IMR-90 (cell line): Measurements from ENCODE around the gene RAP1GAP2. TPM values are rescaled to one million over a fixed set of nuclear protein-coding genes. Genes with fewer than 3 reads are reported as not detected.
A peak's percentile ranks its signal among the peaks of the same experiment; 100 is the strongest.

ENCODE experiments used
- ATAC-seq: fragments of 200-7000 bp; cut with Tn5 transposase; 2 replicates; pipeline ENCODE4 v1.9.1; 2020; ENCODE audit warnings: low read depth, mild to moderate bottlenecking, moderate library complexity
- BruUV-seq: library from RNA; stranded (reverse); fragments of 400-500 nt; replicated peaks from 2 replicates; lab custom pipeline; 2021; lab: Mats Ljungman, UMichigan
- CTCF ChIA-PET: fragments of 300-600 bp; formaldehyde crosslinking; extraction: SDS; loops from one replicate; lab custom pipeline; 2021; ENCODE audit warnings: antibody characterized with exemption; lab: Yijun Ruan, JAX
- POLR2A ChIA-PET: fragments of 300-600 bp; sonication (Branson Sonifier 250); formaldehyde crosslinking; loops from one replicate; lab custom pipeline; 2022; ENCODE audit warnings: antibody characterized with exemption; ENCODE audit not compliant: unreplicated experiment; lab: Charles Lee
- DNase-seq: peaks from one replicate; pipeline ENCODE4 v3.0.0; 2013
- H2AFZ ChIP-seq: replicated peaks from 2 replicates; pipeline ENCODE3; 2013; ENCODE audit warnings: low read length, mild to moderate bottlenecking; ENCODE audit not compliant: poor library complexity
- H2AK5ac ChIP-seq: 2 replicates; pipeline ENCODE4 v1.6.1; 2013; ENCODE audit warnings: low read depth, low read length, inconsistent platforms
- H2AK9ac ChIP-seq: replicated peaks from 2 replicates; pipeline ENCODE3; 2013; ENCODE audit warnings: mild to moderate bottlenecking, low read depth, low read length, moderate library complexity; ENCODE audit not compliant: poor library complexity
- H2BK120ac ChIP-seq: 2 replicates; pipeline ENCODE4 v1.6.1; 2013; ENCODE audit warnings: low read depth, low read length, inconsistent platforms
- H2BK15ac ChIP-seq: 3 replicates; pipeline ENCODE4 v1.6.1; 2013; ENCODE audit warnings: low read depth, low read length, inconsistent platforms
- H2BK20ac ChIP-seq: 2 replicates; pipeline ENCODE4 v1.6.1; 2013; ENCODE audit warnings: low read depth, mild to moderate bottlenecking, inconsistent platforms, low read length, moderate library complexity
- H2BK5ac ChIP-seq: 2 replicates; pipeline ENCODE4 v1.6.1; 2013; ENCODE audit warnings: mild to moderate bottlenecking, low read depth, low read length, inconsistent platforms; ENCODE audit not compliant: poor library complexity, severe bottlenecking
- H3K14ac ChIP-seq: replicated peaks from 2 replicates; pipeline ENCODE4 v1.6.1; 2013; ENCODE audit warnings: low read depth, low read length, inconsistent platforms
- H3K18ac ChIP-seq: 2 replicates; pipeline ENCODE4 v1.6.1; 2013; ENCODE audit warnings: low read depth, low read length, control low read depth
- H3K23ac ChIP-seq: 2 replicates; pipeline ENCODE4 v1.6.1; 2013; ENCODE audit warnings: low read depth, low read length, inconsistent platforms
- H3K27ac ChIP-seq: 2 replicates; pipeline ENCODE4 v1.5.1; 2013; ENCODE audit warnings: mild to moderate bottlenecking, control low read depth, low read length; ENCODE audit not compliant: insufficient read depth
- H3K27me3 ChIP-seq: 2 replicates; pipeline ENCODE4 v1.6.1; 2013; ENCODE audit warnings: low read length; ENCODE audit not compliant: control insufficient read depth, insufficient read depth
- H3K36me3 ChIP-seq: 2 replicates; pipeline ENCODE4 v1.6.1; 2013; ENCODE audit warnings: low read length, mixed read lengths; ENCODE audit not compliant: control insufficient read depth, insufficient read depth
- H3K4ac ChIP-seq: 2 replicates; pipeline ENCODE4 v1.6.1; 2013; ENCODE audit warnings: low read depth, low read length, inconsistent platforms
- H3K4me1 ChIP-seq: 2 replicates; pipeline ENCODE4 v1.6.1; 2013; ENCODE audit warnings: low read length, mixed read lengths; ENCODE audit not compliant: control insufficient read depth, insufficient read depth
- H3K4me2 ChIP-seq: 2 replicates; pipeline ENCODE4 v1.6.1; 2013; ENCODE audit warnings: low read depth, mild to moderate bottlenecking, control low read depth, low read length, moderate library complexity
- H3K4me3 ChIP-seq: 2 replicates; pipeline ENCODE4 v1.5.1; 2013; ENCODE audit warnings: low read depth, mild to moderate bottlenecking, control low read depth, low read length, moderate library complexity; ENCODE audit not compliant: insufficient read depth
- H3K56ac ChIP-seq: 2 replicates; pipeline ENCODE4 v1.6.1; 2013; ENCODE audit warnings: low read length, inconsistent platforms; ENCODE audit not compliant: insufficient read depth; ENCODE audit errors: extremely low read depth
- H3K79me1 ChIP-seq, 2 experiments: 2 replicates each; pipeline ENCODE4 v1.6.1; 2013; ENCODE audit warnings: low read length in 2 of 2, inconsistent platforms in 1 of 2, low read depth in 1 of 2
- H3K9ac ChIP-seq: 2 replicates; pipeline ENCODE4 v1.6.1; 2013; ENCODE audit warnings: low read depth, low read length, control low read depth
- H3K9me1 ChIP-seq: 2 replicates; pipeline ENCODE4 v1.6.1; 2013; ENCODE audit warnings: low read length, inconsistent platforms; ENCODE audit not compliant: insufficient read depth
- H3K9me3 ChIP-seq: 2 replicates; pipeline ENCODE4 v1.6.1; 2013; ENCODE audit warnings: low read length; ENCODE audit not compliant: control insufficient read depth, insufficient read depth
- H4K20me1 ChIP-seq: 2 replicates; pipeline ENCODE4 v1.6.1; 2013; ENCODE audit warnings: low read length, inconsistent platforms; ENCODE audit not compliant: insufficient read depth
- H4K5ac ChIP-seq: 2 replicates; pipeline ENCODE4 v1.6.1; 2013; ENCODE audit warnings: mild to moderate bottlenecking, low read depth, low read length, control low read depth
- H4K8ac ChIP-seq, 2 experiments: 2 replicates each; pipeline ENCODE4 v1.6.1; 2013; ENCODE audit warnings: low read depth in 2 of 2, low read length in 2 of 2, control low read depth in 1 of 2, inconsistent platforms in 1 of 2
- H4K91ac ChIP-seq: 2 replicates; pipeline ENCODE4 v1.6.1; 2013; ENCODE audit warnings: low read depth, low read length, inconsistent platforms; ENCODE audit not compliant: insufficient read depth
- BHLHE40 ChIP-seq: fragments of 150-350 bp; IDR thresholded peaks from 2 replicates; pipeline ENCODE4 v1.6.1; 2016; ENCODE audit warnings: mild to moderate bottlenecking, low read depth, low read length
- CEBPB ChIP-seq: IDR thresholded peaks from 2 replicates; pipeline ENCODE4 v1.6.1; 2012; ENCODE audit warnings: low read depth, low read length, improper control_type of control experiment
- CHD1 ChIP-seq: IDR thresholded peaks from 2 replicates; pipeline ENCODE4 v1.6.1; 2012; ENCODE audit warnings: low read depth, low read length, improper control_type of control experiment
- FOS ChIP-seq: fragments of 150-350 bp; IDR thresholded peaks from 2 replicates; pipeline ENCODE4 v1.6.1; 2016; ENCODE audit warnings: low read depth, low read length
- MAFK ChIP-seq: IDR thresholded peaks from 2 replicates; pipeline ENCODE4 v1.6.1; 2012; ENCODE audit warnings: low read depth, low read length, improper control_type of control experiment
- MAZ ChIP-seq: IDR thresholded peaks from 2 replicates; pipeline ENCODE4 v1.6.1; 2012; ENCODE audit warnings: low read depth, mild to moderate bottlenecking, low read length, improper control_type of control experiment, moderate library complexity, borderline replicate concordance
- MXI1 ChIP-seq: IDR thresholded peaks from 2 replicates; pipeline ENCODE4 v1.6.1; 2012; ENCODE audit warnings: low read depth, mild to moderate bottlenecking, low read length, moderate library complexity, borderline replicate concordance
- NFE2L2 ChIP-seq: fragments of 150-350 bp; IDR thresholded peaks from 2 replicates; pipeline ENCODE4 v1.6.1; 2016; ENCODE audit warnings: low read depth, mild to moderate bottlenecking, low read length
- POLR2A ChIP-seq: IDR thresholded peaks from 2 replicates; pipeline ENCODE4 v1.6.1; 2012; ENCODE audit warnings: mild to moderate bottlenecking, low read depth, low read length
- RAD21 ChIP-seq: IDR thresholded peaks from 2 replicates; pipeline ENCODE4 v1.6.1; 2012; ENCODE audit warnings: low read length, improper control_type of control experiment
- RCOR1 ChIP-seq: IDR thresholded peaks from 2 replicates; pipeline ENCODE4 v1.6.1; 2012; ENCODE audit warnings: mild to moderate bottlenecking, low read length, improper control_type of control experiment; ENCODE audit not compliant: insufficient replicate concordance
- RFX5 ChIP-seq: IDR thresholded peaks from 2 replicates; pipeline ENCODE4 v1.8.0; 2012; ENCODE audit warnings: low read depth, mild to moderate bottlenecking, low read length, moderate library complexity
- WGBS, 2 experiments: methylation state at CpG; one replicate each; pipeline versions ENCODE4 v1.1.5 to v1.1.7; 2013; ENCODE audit warnings: missing lambda C conversion rate in 2 of 2; ENCODE audit not compliant: insufficient read length in 1 of 2; ENCODE audit errors: extremely low coverage in 2 of 2; 5-methylcytosine and 5-hydroxymethylcytosine counted together
- dilution Hi-C: fragments of 300-500 bp; cut with HindIII; formaldehyde crosslinking; loops from one replicate; pipeline ENCODE4 v1.14.3; 2018; ENCODE audit warnings: low sequenced_read_pairs; ENCODE audit not compliant: unreplicated experiment
- in situ Hi-C: fragments of 300-500 bp; cut with MboI; formaldehyde crosslinking; loops from 3 replicates; pipeline ENCODE4 v1.14.3; 2019; ENCODE audit warnings: low sequenced_read_pairs, inconsistent platforms, mixed read lengths
- intact Hi-C: fragments of 100-400 bp; cut with micrococcal nuclease; formaldehyde crosslinking; loops from 2 replicates; pipeline ENCODE4 v1.10.0; 2022
- polyA plus RNA-seq, 3 experiments: library from polyadenylated mRNA; depleted of rRNA; stranded (reverse); fragments of >200 nt; gene quantifications; 2 replicates each; pipeline ENCODE4 v1.2.3, GENCODE V29; 2012; ENCODE audit warnings: low replicate concordance in 1 of 3
- total RNA-seq: library from RNA; depleted of rRNA; stranded (reverse); fragments of >200 nt; gene quantifications from 2 replicates; pipeline ENCODE4 v1.2.3, GENCODE V29; 2012
- TF ChIP-seq, protein P1 (sequence below): fragments of 150-350 bp; IDR thresholded peaks from 2 replicates; pipeline ENCODE4 v1.6.1; 2016; ENCODE audit warnings: low read depth, mild to moderate bottlenecking, low read length, moderate library complexity, borderline replicate concordance
- TF ChIP-seq, protein P2 (sequence below): fragments of 150-350 bp; IDR thresholded peaks from 2 replicates; pipeline ENCODE4 v1.6.1; 2017; ENCODE audit warnings: mild to moderate bottlenecking, antibody characterized with exemption, low read length, low read depth

Gene RAP1GAP2
- total and polyA plus RNA-seq, 2 of the 4 experiments (the other 2 are of a cell fraction) = 5.7 to 7.5 TPM

- ATAC-seq (no peak), DNase-seq (no peak)
- H2AFZ ChIP-seq = peak overlapping the region; percentile 21
- H3K4me3 ChIP-seq = no peak overlapping the region
- H4K8ac ChIP-seq = no peak overlapping the region
- intact Hi-C loops = no loop called here
- no peak overlapping the region for H3K56ac ChIP-seq
- H3K14ac ChIP-seq = no peak overlapping the region
- no peak overlapping the region for H2AK5ac ChIP-seq
- dilution Hi-C loops = no loop called here
- H3K4me2 ChIP-seq = no peak overlapping the region
- CTCF ChIA-PET = no interaction called here
- no peaks in the 10 kb centered on the region for H3K9me1 ChIP-seq
- H3K9ac ChIP-seq = no peak overlapping the region
- H4K20me1 ChIP-seq = peaks cover 2% of the 10 kb centered on the region; the same call in 1 of the 2 replicates
- H3K27ac ChIP-seq = no peak overlapping the region
- H3K9me3 ChIP-seq = 0 out of 2 replicates have a peak, but pooled peaks cover 2% of the 10 kb centered on the region
- 90% methylated on average over 15 of the region's 30 CpGs; no CpG with 5 or more reads in 1 of the 2 experiments for WGBS, 2 experiments
- H2BK120ac ChIP-seq = no peak overlapping the region
- BruUV-seq = no TSS peak
- H3K79me1 ChIP-seq = no peaks in the 10 kb centered on the region
- H3K36me3 ChIP-seq = no peaks in the 10 kb centered on the region
- H3K23ac ChIP-seq = no peak overlapping the region
- H4K5ac ChIP-seq = no peak overlapping the region
- H3K4me1 ChIP-seq = peaks cover 3% of the 10 kb centered on the region; the same call in 1 of the 2 replicates
- no peak overlapping the region for H2BK20ac ChIP-seq
- no peak overlapping the region for H4K91ac ChIP-seq
- peaks cover 14% of the 10 kb centered on the region; the same call in 1 of the 2 replicates for H3K27me3 ChIP-seq
- H3K18ac ChIP-seq = no peak overlapping the region
- in situ Hi-C loops = no loop called here
- H2AK9ac ChIP-seq = no peak overlapping the region
- no peak overlapping the region for H2BK5ac ChIP-seq
- POLR2A ChIA-PET = no interaction called here
- H3K4ac ChIP-seq = no peak overlapping the region
- H2BK15ac ChIP-seq = no peak overlapping the region
- no peak for TF ChIP-seq POLR2A
- no peak for TF ChIP-seq BHLHE40
- no peak for TF ChIP-seq CEBPB
- no peak for TF ChIP-seq RFX5
- TF ChIP-seq CHD1 = no peak
- TF ChIP-seq, protein P1, sequence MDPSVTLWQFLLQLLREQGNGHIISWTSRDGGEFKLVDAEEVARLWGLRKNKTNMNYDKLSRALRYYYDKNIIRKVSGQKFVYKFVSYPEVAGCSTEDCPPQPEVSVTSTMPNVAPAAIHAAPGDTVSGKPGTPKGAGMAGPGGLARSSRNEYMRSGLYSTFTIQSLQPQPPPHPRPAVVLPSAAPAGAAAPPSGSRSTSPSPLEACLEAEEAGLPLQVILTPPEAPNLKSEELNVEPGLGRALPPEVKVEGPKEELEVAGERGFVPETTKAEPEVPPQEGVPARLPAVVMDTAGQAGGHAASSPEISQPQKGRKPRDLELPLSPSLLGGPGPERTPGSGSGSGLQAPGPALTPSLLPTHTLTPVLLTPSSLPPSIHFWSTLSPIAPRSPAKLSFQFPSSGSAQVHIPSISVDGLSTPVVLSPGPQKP = no peak
- no peak for TF ChIP-seq RAD21
- TF ChIP-seq MAZ = no peak
- TF ChIP-seq MXI1 = no peak
- no peak for TF ChIP-seq NFE2L2
- no peak for TF ChIP-seq RCOR1
- no peak for TF ChIP-seq MAFK
- TF ChIP-seq, protein P2, sequence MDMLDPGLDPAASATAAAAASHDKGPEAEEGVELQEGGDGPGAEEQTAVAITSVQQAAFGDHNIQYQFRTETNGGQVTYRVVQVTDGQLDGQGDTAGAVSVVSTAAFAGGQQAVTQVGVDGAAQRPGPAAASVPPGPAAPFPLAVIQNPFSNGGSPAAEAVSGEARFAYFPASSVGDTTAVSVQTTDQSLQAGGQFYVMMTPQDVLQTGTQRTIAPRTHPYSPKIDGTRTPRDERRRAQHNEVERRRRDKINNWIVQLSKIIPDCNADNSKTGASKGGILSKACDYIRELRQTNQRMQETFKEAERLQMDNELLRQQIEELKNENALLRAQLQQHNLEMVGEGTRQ = no peak
- no peak for TF ChIP-seq FOS
Observed at GRCh38 chr17:2808367-2809335, 12.4 kb downstream of the RAP1GAP2 start.
